DND-41 (cell line): ENCODE data around the gene SPATA17.

ENCODE experiments used
- CTCF ChIP-seq: IDR thresholded peaks from 2 replicates; pipeline ENCODE4 v1.5.1; 2012; ENCODE audit warnings: borderline replicate concordance, low read length, moderate library complexity, mild to moderate bottlenecking; ENCODE audit not compliant: poor library complexity, severe bottlenecking; ENCODE audit errors: extremely low read depth
- EZH2 ChIP-seq: IDR thresholded peaks from 3 replicates; pipeline ENCODE4 v1.6.1; 2012; ENCODE audit warnings: borderline replicate concordance, low read depth, mild to moderate bottlenecking, moderate library complexity, low read length, inconsistent platforms; ENCODE audit not compliant: severe bottlenecking

GRCh38 chr1:217721692-217722091 lies 90.5 kb downstream of the SPATA17 start:
- TF ChIP-seq CTCF (no peak), EZH2 (no peak)
